Activated T-cell treated with anti-CD3 and anti-CD28 coated beads, Interleukin-2, amount 50 U/mL, for 72 hours (primary cell): ENCODE results near the gene DMD. TPM values are rescaled to one million over a fixed set of nuclear protein-coding genes. Genes with fewer than 3 reads are reported as not detected.
A peak's percentile ranks its signal among the peaks of the same experiment; 100 is the strongest.
"Not testable (repeated sequence)": the region's sequence is repeated elsewhere in the genome, so short reads cannot be mapped to it uniquely, and the experiment has no call there.

ENCODE experiments used
- ATAC-seq, 2 donors: fragments of 150-1000 bp; cut with Tn5 transposase; replicated peaks in 1 of 2; 2 replicates each; pipeline ENCODE4 v1.10.0; 2021; ENCODE audit warnings: moderate library complexity in 2 of 2, mild to moderate bottlenecking in 1 of 2
- DNase-seq, 2 donors: peaks; one replicate each; pipeline ENCODE4 v3.0.0; 2021 to 2022; ENCODE audit warnings: mixed read lengths in 1 of 2
- H3K27ac Mint-ChIP-seq: one replicate; pipeline ENCODE4 v1.8.0; 2022; ENCODE audit warnings: mild to moderate bottlenecking, moderate library complexity, mixed read lengths
- H3K27me3 Mint-ChIP-seq: one replicate; pipeline ENCODE4 v1.8.0; 2022; ENCODE audit warnings: low read depth, mixed read lengths
- H3K36me3 Mint-ChIP-seq, 2 donors: one replicate each; pipeline ENCODE4 v1.8.0; 2022; ENCODE audit warnings: mixed read lengths in 2 of 2, mild to moderate bottlenecking in 1 of 2; ENCODE audit not compliant: insufficient read depth in 2 of 2
- H3K4me1 Mint-ChIP-seq: one replicate; pipeline ENCODE4 v1.8.0; 2022; ENCODE audit warnings: low read depth, mixed read lengths
- H3K4me3 Mint-ChIP-seq, 2 donors: one replicate each; pipeline ENCODE4 v1.8.0; 2022; ENCODE audit warnings: mild to moderate bottlenecking in 2 of 2, mixed read lengths in 2 of 2, moderate library complexity in 2 of 2
- H3K9me3 Mint-ChIP-seq, 2 donors: one replicate each; pipeline ENCODE4 v1.8.0; 2022; ENCODE audit warnings: mixed read lengths in 2 of 2
- total RNA-seq, 2 donors: library from RNA; stranded (reverse); gene quantifications; one replicate each; pipeline ENCODE4 v1.2.3, GENCODE V29; 2022

Gene DMD
- total RNA-seq, 2 donors from 2014 or later = 2.9 to 4.6 TPM

GRCh38 chrX:31604629-31605221 lies 1606.6 kb downstream of the DMD start:
- H3K4me1 Mint-ChIP-seq = no peaks in the 10 kb centered on the region
- H3K4me3 Mint-ChIP-seq = no peak overlapping the region
- peaks cover 1% of the 10 kb centered on the region for H3K27me3 Mint-ChIP-seq
- DNase-seq (peak in 1 of 2 donors; percentile 0), ATAC-seq (peak; percentile 77 to 83)
- H3K9me3 Mint-ChIP-seq = no peaks in the 10 kb centered on the region
- no peak overlapping the region for H3K27ac Mint-ChIP-seq
- H3K36me3 Mint-ChIP-seq = no peaks in the 10 kb centered on the region

- Mint-ChIP-seq H3K27me3 (no peaks in the 10 kb centered on the region), H3K27ac (no peak overlapping the region), H3K4me3 (no peak overlapping the region), H3K9me3 (no peaks in the 10 kb centered on the region), H3K36me3 (no peaks in the 10 kb centered on the region), H3K4me1 (no peaks in the 10 kb centered on the region)
- no peak for DNase-seq
- no peak for ATAC-seq
Measured at GRCh38 chrX:31603411-31604120, 1607.8 kb downstream of the DMD start.

- Mint-ChIP-seq H3K27ac (no peak overlapping the region), H3K4me3 (no peak overlapping the region), H3K9me3 (no peaks in the 10 kb centered on the region), H3K27me3 (no peaks in the 10 kb centered on the region), H3K4me1 (no peaks in the 10 kb centered on the region), H3K36me3 (no peaks in the 10 kb centered on the region)
- ATAC-seq = no peak
- DNase-seq = no peak
Measured at GRCh38 chrX:31600823-31601222, 1610.5 kb downstream of the DMD start.

- ATAC-seq (no peak), DNase-seq (no peak)
- Mint-ChIP-seq H3K36me3 (no peaks in the 10 kb centered on the region), H3K4me3 (no peak overlapping the region), H3K4me1 (no peaks in the 10 kb centered on the region), H3K27ac (no peak overlapping the region), H3K27me3 (peaks cover 6% of the 10 kb centered on the region), H3K9me3 (no peaks in the 10 kb centered on the region)
Measured at GRCh38 chrX:31593353-31593752, 1618.0 kb downstream of the DMD start.

GRCh38 chrX:31591355-31591754 lies 1620.0 kb downstream of the DMD start:
- H3K27me3 Mint-ChIP-seq = peaks cover 6% of the 10 kb centered on the region
- H3K27ac Mint-ChIP-seq = no peak overlapping the region
- DNase-seq = no peak
- ATAC-seq = no peak
- no peak overlapping the region for H3K4me3 Mint-ChIP-seq
- no peaks in the 10 kb centered on the region for H3K4me1 Mint-ChIP-seq
- H3K9me3 Mint-ChIP-seq = no peaks in the 10 kb centered on the region
- no peaks in the 10 kb centered on the region for H3K36me3 Mint-ChIP-seq

- Mint-ChIP-seq H3K4me1 (no peaks in the 10 kb centered on the region), H3K36me3 (no peaks in the 10 kb centered on the region), H3K27ac (no peak overlapping the region), H3K4me3 (no peak overlapping the region), H3K9me3 (no peaks in the 10 kb centered on the region), H3K27me3 (peaks cover 6% of the 10 kb centered on the region)
- DNase-seq = no peak
- ATAC-seq = no peak
Measured at GRCh38 chrX:31590581-31591114, 1620.7 kb downstream of the DMD start.

- DNase-seq (no peak), ATAC-seq (no peak)
- Mint-ChIP-seq H3K9me3 (no peaks in the 10 kb centered on the region), H3K27me3 (peaks cover 6% of the 10 kb centered on the region), H3K27ac (no peak overlapping the region), H3K4me3 (no peak overlapping the region), H3K4me1 (no peaks in the 10 kb centered on the region), H3K36me3 (no peaks in the 10 kb centered on the region)
Measured at GRCh38 chrX:31589503-31589902, 1621.8 kb downstream of the DMD start.

- no peak for ATAC-seq
Measured at GRCh38 chrX:31588355-31588754, 1623.0 kb downstream of the DMD start.

GRCh38 chrX:31583892-31584291 lies 1627.5 kb downstream of the DMD start:
- not testable (repeated sequence) for H3K36me3 Mint-ChIP-seq, H3K27me3 Mint-ChIP-seq, H3K4me1 Mint-ChIP-seq, ATAC-seq, H3K4me3 Mint-ChIP-seq, DNase-seq, H3K27ac Mint-ChIP-seq, H3K9me3 Mint-ChIP-seq

More at GRCh38 chrX:31588355-31588754, 1623.0 kb downstream of the DMD start:
- no peaks in the 10 kb centered on the region for H3K9me3 Mint-ChIP-seq
- no peaks in the 10 kb centered on the region for H3K4me1 Mint-ChIP-seq
- H3K4me3 Mint-ChIP-seq = no peak overlapping the region
- peaks cover 6% of the 10 kb centered on the region for H3K27me3 Mint-ChIP-seq
- no peak for DNase-seq
- no peaks in the 10 kb centered on the region for H3K36me3 Mint-ChIP-seq
- H3K27ac Mint-ChIP-seq = no peak overlapping the region

- no peak overlapping the region for H3K27ac Mint-ChIP-seq
- ATAC-seq = no peak
- H3K27me3 Mint-ChIP-seq = no peaks in the 10 kb centered on the region
- no peak overlapping the region for H3K4me3 Mint-ChIP-seq
- H3K36me3 Mint-ChIP-seq = no peaks in the 10 kb centered on the region
- no peaks in the 10 kb centered on the region for H3K4me1 Mint-ChIP-seq
- no peaks in the 10 kb centered on the region for H3K9me3 Mint-ChIP-seq
- no peak for DNase-seq
Measured at GRCh38 chrX:31580726-31581125, 1630.6 kb downstream of the DMD start.

GRCh38 chrX:31580227-31580626 lies 1631.1 kb downstream of the DMD start:
- H3K4me3 Mint-ChIP-seq = no peak overlapping the region
- no peaks in the 10 kb centered on the region for H3K27me3 Mint-ChIP-seq
- DNase-seq (no peak), ATAC-seq (no peak)
- H3K4me1 Mint-ChIP-seq = no peaks in the 10 kb centered on the region
- H3K9me3 Mint-ChIP-seq = no peaks in the 10 kb centered on the region
- no peaks in the 10 kb centered on the region for H3K36me3 Mint-ChIP-seq
- no peak overlapping the region for H3K27ac Mint-ChIP-seq

- H3K4me3 Mint-ChIP-seq = no peak overlapping the region
- ATAC-seq (no peak), DNase-seq (no peak)
- no peaks in the 10 kb centered on the region for H3K9me3 Mint-ChIP-seq
- H3K27ac Mint-ChIP-seq = no peak overlapping the region
- H3K36me3 Mint-ChIP-seq = no peaks in the 10 kb centered on the region
- no peaks in the 10 kb centered on the region for H3K4me1 Mint-ChIP-seq
- H3K27me3 Mint-ChIP-seq = peaks cover 8% of the 10 kb centered on the region
Measured at GRCh38 chrX:31572360-31572759, 1639.0 kb downstream of the DMD start.

GRCh38 chrX:31570658-31571057 lies 1640.7 kb downstream of the DMD start:
- H3K36me3 Mint-ChIP-seq = no peaks in the 10 kb centered on the region
- H3K27me3 Mint-ChIP-seq = peaks cover 8% of the 10 kb centered on the region
- no peak overlapping the region for H3K4me3 Mint-ChIP-seq
- no peaks in the 10 kb centered on the region for H3K9me3 Mint-ChIP-seq
- no peak overlapping the region for H3K27ac Mint-ChIP-seq
- DNase-seq = no peak
- ATAC-seq = no peak
- no peaks in the 10 kb centered on the region for H3K4me1 Mint-ChIP-seq

- H3K4me3 Mint-ChIP-seq = no peak overlapping the region
- H3K36me3 Mint-ChIP-seq = no peaks in the 10 kb centered on the region
- H3K9me3 Mint-ChIP-seq = no peaks in the 10 kb centered on the region
- no peaks in the 10 kb centered on the region for H3K4me1 Mint-ChIP-seq
- no peak for DNase-seq
- no peak overlapping the region for H3K27ac Mint-ChIP-seq
- ATAC-seq = no peak
- no peaks in the 10 kb centered on the region for H3K27me3 Mint-ChIP-seq
Measured at GRCh38 chrX:31563792-31564191, 1647.6 kb downstream of the DMD start.
